WTC11 (cell line): ENCODE results near the gene SCYGR3.

ENCODE experiments used
- AFF4 ChIP-seq: sonication (generic); formaldehyde crosslinking; IDR thresholded peaks from 2 replicates; pipeline ENCODE4 v1.8.1; 2023; ENCODE audit warnings: mild to moderate bottlenecking, missing genetic modification reagents, borderline replicate concordance
- ATF2 ChIP-seq: sonication (generic); formaldehyde crosslinking; IDR thresholded peaks from 2 replicates; pipeline ENCODE4 v1.8.1; 2022; ENCODE audit warnings: low read depth, missing genetic modification reagents, borderline replicate concordance
- CTCF ChIP-seq: fragments of 200-600 bp; IDR thresholded peaks from 2 replicates; pipeline ENCODE4 v1.8.0; 2022; ENCODE audit warnings: antibody characterized with exemption
- ESRRA ChIP-seq: sonication (generic); formaldehyde crosslinking; IDR thresholded peaks from 2 replicates; pipeline ENCODE4 v1.8.1; 2022; ENCODE audit warnings: mild to moderate bottlenecking, missing genetic modification reagents, borderline replicate concordance
- FOXK1 ChIP-seq: sonication (generic); formaldehyde crosslinking; IDR thresholded peaks from 2 replicates; pipeline ENCODE4 v1.8.0; 2022; ENCODE audit warnings: mild to moderate bottlenecking, moderate library complexity, missing genetic modification reagents
- FOXP4 ChIP-seq: sonication (generic); formaldehyde crosslinking; IDR thresholded peaks from 2 replicates; pipeline ENCODE4 v1.8.0; 2022; ENCODE audit warnings: mild to moderate bottlenecking, missing genetic modification reagents
- JUN ChIP-seq: sonication (generic); formaldehyde crosslinking; IDR thresholded peaks from 2 replicates; pipeline ENCODE4 v1.8.0; 2023; ENCODE audit warnings: mild to moderate bottlenecking, missing genetic modification reagents
- SMAD3 ChIP-seq: sonication (generic); formaldehyde crosslinking; IDR thresholded peaks from 2 replicates; pipeline ENCODE4 v1.8.0; 2022; ENCODE audit warnings: missing genetic modification reagents, mild to moderate bottlenecking, borderline replicate concordance

- TF ChIP-seq CTCF (no peak), JUN (CRISPR knock-in tag) (no peak), ESRRA (CRISPR knock-in tag) (no peak), FOXP4 (CRISPR knock-in tag) (no peak), SMAD3 (CRISPR knock-in tag) (no peak), ATF2 (CRISPR knock-in tag) (no peak), AFF4 (no peak), FOXK1 (CRISPR knock-in tag) (no peak)
Measured at GRCh38 chr2:227597036-227597435, 17.6 kb downstream of the SCYGR3 start.
